GM12878 (cell line): ENCODE data around the gene MRGPRE.

Experiments
- NR2C2 ChIP-seq: IDR thresholded peaks from 2 replicates; pipeline ENCODE4 v1.6.1; 2011; ENCODE audit warnings: borderline replicate concordance, low read depth; ENCODE audit not compliant: control insufficient read depth, insufficient read length
- POLR2A ChIP-seq: IDR thresholded peaks from 2 replicates; pipeline ENCODE4 v1.6.1; 2011; ENCODE audit warnings: low read depth, mild to moderate bottlenecking, low read length
- POU2F2 ChIP-seq: IDR thresholded peaks from 3 replicates; pipeline ENCODE4 v1.6.1; 2011; ENCODE audit warnings: low read depth, mild to moderate bottlenecking, low read length, borderline replicate concordance
- YY1 ChIP-seq: IDR thresholded peaks from 2 replicates; pipeline ENCODE4 v1.6.1; 2011; ENCODE audit warnings: low read depth, mild to moderate bottlenecking, low read length
- TF ChIP-seq, protein P1 (sequence below), 3 experiments: IDR thresholded peaks in 2 of 3; conservative IDR thresholded peaks in 1 of 3; 2 replicates each; pipeline ENCODE4 v1.5.1; 2011; ENCODE audit warnings: low read depth in 3 of 3, low read length in 3 of 3, mild to moderate bottlenecking in 3 of 3, control low read depth in 2 of 3, moderate library complexity in 2 of 3, inconsistent platforms in 1 of 3, mixed read lengths in 1 of 3; ENCODE audit not compliant: control insufficient read depth in 2 of 3, insufficient read depth in 1 of 3; ENCODE audit errors: extremely low read depth in 1 of 3
- TF ChIP-seq, protein P2 (sequence below): fragments of 150-350 bp; IDR thresholded peaks from 2 replicates; pipeline ENCODE4 v1.6.1; 2016; ENCODE audit warnings: low read depth, low read length

DNA sequence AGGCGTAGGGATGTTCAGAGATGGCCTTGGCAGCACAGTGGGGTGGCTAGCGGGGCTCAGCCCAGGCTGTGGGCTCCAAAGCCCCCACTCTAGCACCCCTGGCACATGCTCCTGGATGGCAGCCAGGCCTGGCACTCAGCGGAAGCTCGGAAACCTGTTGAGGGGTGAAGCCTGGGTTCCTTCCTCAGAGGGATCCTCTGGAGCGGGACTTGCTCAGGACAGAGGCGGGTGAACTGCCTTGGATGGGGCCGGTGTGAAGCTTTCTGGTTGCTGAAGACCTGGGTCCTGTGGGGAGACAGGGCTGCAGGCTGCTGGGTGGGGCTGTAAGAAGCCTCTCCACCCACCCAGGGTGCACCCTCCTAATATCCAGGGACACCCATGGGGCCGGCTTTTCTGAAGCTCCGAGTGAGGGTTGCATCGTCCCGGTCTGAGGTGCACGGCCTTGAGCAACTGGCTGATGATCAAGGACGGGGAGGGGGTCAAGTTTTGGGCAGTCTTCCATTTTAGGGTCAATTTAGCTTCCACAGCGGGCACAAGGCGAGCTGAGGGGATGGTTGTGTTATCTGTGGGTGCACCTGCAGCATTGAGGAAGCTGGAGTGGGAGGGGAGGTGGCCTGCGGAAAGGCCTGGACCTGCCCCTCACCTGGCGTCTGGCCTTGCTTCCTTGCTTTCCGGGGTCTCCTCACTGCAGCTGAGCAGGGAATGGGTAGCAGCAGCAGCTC, 5.2 kb downstream of the MRGPRE start:
- TF ChIP-seq POU2F2 = no peak
- TF ChIP-seq, protein P1, sequence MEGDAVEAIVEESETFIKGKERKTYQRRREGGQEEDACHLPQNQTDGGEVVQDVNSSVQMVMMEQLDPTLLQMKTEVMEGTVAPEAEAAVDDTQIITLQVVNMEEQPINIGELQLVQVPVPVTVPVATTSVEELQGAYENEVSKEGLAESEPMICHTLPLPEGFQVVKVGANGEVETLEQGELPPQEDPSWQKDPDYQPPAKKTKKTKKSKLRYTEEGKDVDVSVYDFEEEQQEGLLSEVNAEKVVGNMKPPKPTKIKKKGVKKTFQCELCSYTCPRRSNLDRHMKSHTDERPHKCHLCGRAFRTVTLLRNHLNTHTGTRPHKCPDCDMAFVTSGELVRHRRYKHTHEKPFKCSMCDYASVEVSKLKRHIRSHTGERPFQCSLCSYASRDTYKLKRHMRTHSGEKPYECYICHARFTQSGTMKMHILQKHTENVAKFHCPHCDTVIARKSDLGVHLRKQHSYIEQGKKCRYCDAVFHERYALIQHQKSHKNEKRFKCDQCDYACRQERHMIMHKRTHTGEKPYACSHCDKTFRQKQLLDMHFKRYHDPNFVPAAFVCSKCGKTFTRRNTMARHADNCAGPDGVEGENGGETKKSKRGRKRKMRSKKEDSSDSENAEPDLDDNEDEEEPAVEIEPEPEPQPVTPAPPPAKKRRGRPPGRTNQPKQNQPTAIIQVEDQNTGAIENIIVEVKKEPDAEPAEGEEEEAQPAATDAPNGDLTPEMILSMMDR (IDR thresholded peaks at IDR 0.05 in 2 of 3, conservative IDR thresholded peaks at IDR 0.05 in 1 of 3; ENCODE audit: control insufficient read depth in 2 of 3, extremely low read depth in 1 of 3, insufficient read depth in 1 of 3, low read depth in 3 of 3, low read length in 3 of 3) = no peak
- no peak for TF ChIP-seq POLR2A
- no peak for TF ChIP-seq YY1
- TF ChIP-seq, protein P2, sequence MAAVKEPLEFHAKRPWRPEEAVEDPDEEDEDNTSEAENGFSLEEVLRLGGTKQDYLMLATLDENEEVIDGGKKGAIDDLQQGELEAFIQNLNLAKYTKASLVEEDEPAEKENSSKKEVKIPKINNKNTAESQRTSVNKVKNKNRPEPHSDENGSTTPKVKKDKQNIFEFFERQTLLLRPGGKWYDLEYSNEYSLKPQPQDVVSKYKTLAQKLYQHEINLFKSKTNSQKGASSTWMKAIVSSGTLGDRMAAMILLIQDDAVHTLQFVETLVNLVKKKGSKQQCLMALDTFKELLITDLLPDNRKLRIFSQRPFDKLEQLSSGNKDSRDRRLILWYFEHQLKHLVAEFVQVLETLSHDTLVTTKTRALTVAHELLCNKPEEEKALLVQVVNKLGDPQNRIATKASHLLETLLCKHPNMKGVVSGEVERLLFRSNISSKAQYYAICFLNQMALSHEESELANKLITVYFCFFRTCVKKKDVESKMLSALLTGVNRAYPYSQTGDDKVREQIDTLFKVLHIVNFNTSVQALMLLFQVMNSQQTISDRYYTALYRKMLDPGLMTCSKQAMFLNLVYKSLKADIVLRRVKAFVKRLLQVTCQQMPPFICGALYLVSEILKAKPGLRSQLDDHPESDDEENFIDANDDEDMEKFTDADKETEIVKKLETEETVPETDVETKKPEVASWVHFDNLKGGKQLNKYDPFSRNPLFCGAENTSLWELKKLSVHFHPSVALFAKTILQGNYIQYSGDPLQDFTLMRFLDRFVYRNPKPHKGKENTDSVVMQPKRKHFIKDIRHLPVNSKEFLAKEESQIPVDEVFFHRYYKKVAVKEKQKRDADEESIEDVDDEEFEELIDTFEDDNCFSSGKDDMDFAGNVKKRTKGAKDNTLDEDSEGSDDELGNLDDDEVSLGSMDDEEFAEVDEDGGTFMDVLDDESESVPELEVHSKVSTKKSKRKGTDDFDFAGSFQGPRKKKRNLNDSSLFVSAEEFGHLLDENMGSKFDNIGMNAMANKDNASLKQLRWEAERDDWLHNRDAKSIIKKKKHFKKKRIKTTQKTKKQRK = no peak
- TF ChIP-seq NR2C2 = no peak
